ENCODE results near the gene PDE7B. TPM values are rescaled to one million over a fixed set of nuclear protein-coding genes. Genes with fewer than 3 reads are reported as not detected.
A peak's percentile ranks its signal among the peaks of the same experiment; 100 is the strongest.

PDE7B gene
- total RNA-seq, 1 experiment from 2014 or later, result not detected

DNA sequence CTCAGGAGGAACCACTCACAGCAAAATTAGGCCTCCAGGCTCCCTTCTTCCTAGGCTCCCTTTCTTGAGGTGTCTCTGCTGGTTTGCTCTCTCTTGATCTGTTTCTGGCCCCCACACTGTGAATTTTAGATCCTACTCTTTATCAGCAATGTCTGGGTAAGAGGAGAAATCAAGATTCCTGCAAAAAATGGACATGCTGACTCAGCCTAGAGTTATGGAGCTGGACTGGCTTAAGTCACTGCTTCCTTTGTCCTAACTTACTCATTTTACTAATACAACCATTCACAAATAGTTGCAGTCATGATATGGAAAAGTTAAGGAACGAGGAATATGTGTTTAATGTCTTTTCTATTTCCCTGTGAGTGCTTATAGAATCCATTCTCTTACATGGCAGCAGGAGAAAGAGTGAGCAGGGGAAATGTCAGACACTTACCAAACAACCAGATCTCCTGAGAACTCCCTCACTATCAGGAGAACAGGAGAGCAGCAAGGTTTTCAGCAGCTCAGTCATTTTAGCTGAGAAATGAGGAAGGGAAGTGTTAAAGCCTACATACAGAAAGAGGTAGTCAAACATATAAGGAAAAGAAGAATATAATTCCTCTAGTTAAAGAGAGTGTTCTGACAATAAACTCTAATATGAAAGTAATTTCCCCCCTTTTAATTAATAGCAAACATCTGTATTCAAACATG is 160.8 kb downstream of the PDE7B start:
- DNase-seq (ENCODE audit: low spot score), result no peak
- POLR2A ChIA-PET (ENCODE audit: low non-redundant PET), result no interaction called here

DNA sequence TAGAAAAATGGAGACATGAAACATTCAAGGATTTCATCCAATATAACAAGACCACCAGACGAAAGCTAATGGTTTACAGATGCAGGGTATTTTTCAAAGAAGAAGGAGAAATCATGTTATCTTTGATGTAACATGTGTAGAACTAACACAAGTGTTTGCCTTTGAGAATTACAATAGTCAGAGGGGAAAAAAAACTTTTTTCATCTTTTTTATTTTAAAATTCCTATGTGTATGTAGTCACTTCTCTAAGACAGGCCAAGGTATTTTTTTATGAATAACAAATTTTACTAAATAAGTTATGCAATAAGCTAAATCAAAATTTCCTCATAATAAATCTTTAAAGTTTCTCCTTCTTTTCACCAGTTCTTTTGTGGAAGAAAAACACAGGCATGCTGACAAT is 161.4 kb downstream of the PDE7B start:
- intact Hi-C loops (cut with micrococcal nuclease; ENCODE audit: unreplicated experiment), result no loop called here
- CTCF ChIA-PET, result no interaction called here
- no TSS peak for BruUV-seq (replicated peaks)
- Histone ChIP-seq H3K27me3 (replicated peaks; ENCODE audit: insufficient read depth, low read depth, low read length, poor library complexity) (no peaks in the 10 kb centered on the region), H3K4me1 (ENCODE audit: insufficient read depth, low read length, poor library complexity, severe bottlenecking) (peaks cover 4% of the 10 kb centered on the region), H3K4me3 (ENCODE audit: low read depth, low read length, poor library complexity, severe bottlenecking) (no peak overlapping the region), H3K27ac (ENCODE audit: low read depth, low read length, poor library complexity, severe bottlenecking) (no peak overlapping the region), H3K36me3 (ENCODE audit: insufficient read depth, low read length, poor library complexity, severe bottlenecking) (no peaks in the 10 kb centered on the region), H3K9me3 (ENCODE audit: low read depth, low read length, poor library complexity, severe bottlenecking) (no peaks in the 10 kb centered on the region)
- POLR2A ChIA-PET (ENCODE audit: low non-redundant PET), result no interaction called here
- TF ChIP-seq, protein P1, sequence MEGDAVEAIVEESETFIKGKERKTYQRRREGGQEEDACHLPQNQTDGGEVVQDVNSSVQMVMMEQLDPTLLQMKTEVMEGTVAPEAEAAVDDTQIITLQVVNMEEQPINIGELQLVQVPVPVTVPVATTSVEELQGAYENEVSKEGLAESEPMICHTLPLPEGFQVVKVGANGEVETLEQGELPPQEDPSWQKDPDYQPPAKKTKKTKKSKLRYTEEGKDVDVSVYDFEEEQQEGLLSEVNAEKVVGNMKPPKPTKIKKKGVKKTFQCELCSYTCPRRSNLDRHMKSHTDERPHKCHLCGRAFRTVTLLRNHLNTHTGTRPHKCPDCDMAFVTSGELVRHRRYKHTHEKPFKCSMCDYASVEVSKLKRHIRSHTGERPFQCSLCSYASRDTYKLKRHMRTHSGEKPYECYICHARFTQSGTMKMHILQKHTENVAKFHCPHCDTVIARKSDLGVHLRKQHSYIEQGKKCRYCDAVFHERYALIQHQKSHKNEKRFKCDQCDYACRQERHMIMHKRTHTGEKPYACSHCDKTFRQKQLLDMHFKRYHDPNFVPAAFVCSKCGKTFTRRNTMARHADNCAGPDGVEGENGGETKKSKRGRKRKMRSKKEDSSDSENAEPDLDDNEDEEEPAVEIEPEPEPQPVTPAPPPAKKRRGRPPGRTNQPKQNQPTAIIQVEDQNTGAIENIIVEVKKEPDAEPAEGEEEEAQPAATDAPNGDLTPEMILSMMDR (conservative IDR thresholded peaks at IDR 0.05; ENCODE audit: low read depth, low read length), result no peak
- TF ChIP-seq EZH2 (IDR thresholded peaks at IDR 0.05; ENCODE audit: borderline replicate concordance, low read depth, low read length, poor library complexity, severe bottlenecking), result no peak
- no peak for DNase-seq (ENCODE audit: low spot score)

More for the DNA sequence above, 160.8 kb downstream of the PDE7B start:
- Histone ChIP-seq H3K9me3 (ENCODE audit: low read depth, low read length, poor library complexity, severe bottlenecking) (no peaks in the 10 kb centered on the region), H3K27ac (ENCODE audit: low read depth, low read length, poor library complexity, severe bottlenecking) (no peak overlapping the region), H3K4me1 (ENCODE audit: insufficient read depth, low read length, poor library complexity, severe bottlenecking) (peaks cover 4% of the 10 kb centered on the region), H3K36me3 (ENCODE audit: insufficient read depth, low read length, poor library complexity, severe bottlenecking) (no peaks in the 10 kb centered on the region), H3K27me3 (replicated peaks; ENCODE audit: insufficient read depth, low read depth, low read length, poor library complexity) (no peaks in the 10 kb centered on the region), H3K4me3 (ENCODE audit: low read depth, low read length, poor library complexity, severe bottlenecking) (no peak overlapping the region)
- no peak for TF ChIP-seq EZH2 (IDR thresholded peaks at IDR 0.05; ENCODE audit: borderline replicate concordance, low read depth, low read length, poor library complexity, severe bottlenecking)
- TF ChIP-seq, protein P1 (conservative IDR thresholded peaks at IDR 0.05; ENCODE audit: low read depth, low read length), result no peak
- CTCF ChIA-PET, result no interaction called here
- no TSS peak for BruUV-seq (replicated peaks)
- intact Hi-C loops (cut with micrococcal nuclease; ENCODE audit: unreplicated experiment), result no loop called here

DNA sequence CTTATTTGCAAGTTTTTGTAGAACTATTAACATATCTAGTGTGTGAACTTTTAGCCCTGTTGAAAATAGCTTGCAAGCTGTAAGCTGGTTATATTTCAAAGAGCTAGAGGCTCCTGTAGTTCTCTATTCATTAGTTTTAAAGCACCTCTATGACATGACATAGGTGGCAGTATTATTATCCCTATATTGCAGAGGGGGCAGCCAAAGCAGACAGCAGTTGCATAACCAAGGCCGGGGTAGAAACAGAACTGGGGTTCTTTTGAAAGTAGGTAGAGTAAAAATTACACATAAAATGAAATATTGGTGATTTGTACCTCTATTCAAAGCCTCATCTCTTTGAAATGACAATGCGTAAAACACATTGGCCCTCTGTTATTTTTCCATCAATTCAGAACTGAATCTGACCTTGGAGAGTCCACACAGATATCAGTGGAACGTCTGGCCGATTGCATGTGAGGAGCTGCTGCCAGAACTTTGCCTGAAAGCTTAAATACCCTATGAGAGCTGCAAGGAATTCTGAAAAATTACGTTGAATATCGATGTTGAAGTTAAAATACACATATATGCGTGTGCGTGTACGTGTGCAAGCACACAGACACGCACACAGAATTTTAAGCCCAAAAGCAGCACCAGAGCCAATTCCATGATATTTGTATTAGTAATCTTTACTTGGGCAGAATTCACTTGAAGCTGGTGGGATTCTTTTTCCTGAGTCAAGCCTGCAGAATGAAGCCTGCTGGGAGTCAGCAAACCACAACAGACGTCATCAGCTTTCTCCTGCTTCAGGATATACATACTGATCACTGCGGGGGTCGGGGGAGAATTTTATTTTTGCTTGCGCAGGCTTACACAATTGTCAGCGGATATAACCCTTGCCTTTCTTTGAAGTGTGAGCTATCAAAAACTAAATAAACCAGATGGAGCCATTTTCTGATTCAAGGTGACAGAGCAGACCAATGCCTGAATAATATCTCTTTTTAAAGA is 163.2 kb downstream of the PDE7B start:
- no peak overlapping the region for H3K27ac ChIP-seq (ENCODE audit: low read depth, low read length, poor library complexity, severe bottlenecking)
- H3K4me1 ChIP-seq (ENCODE audit: insufficient read depth, low read length, poor library complexity, severe bottlenecking), result peaks cover 4% of the 10 kb centered on the region
- no peaks in the 10 kb centered on the region for H3K27me3 ChIP-seq (replicated peaks; ENCODE audit: insufficient read depth, low read depth, low read length, poor library complexity)
- ChIA-PET POLR2A (ENCODE audit: low non-redundant PET) (interaction anchor here (0.7 kb wide), 1 partner anchor 767 kb away, joined by 3 read pairs; no protein-coding TSS in a partner anchor), CTCF (interaction anchor here (0.6 kb wide), 1 partner anchor 17 kb away, joined by 3 read pairs; no protein-coding TSS in a partner anchor)
- BruUV-seq (replicated peaks), result no TSS peak
- peak; percentile 79 for DNase-seq (ENCODE audit: low spot score)
- intact Hi-C loops (cut with micrococcal nuclease; ENCODE audit: unreplicated experiment), result no loop called here
- no peaks in the 10 kb centered on the region for H3K9me3 ChIP-seq (ENCODE audit: low read depth, low read length, poor library complexity, severe bottlenecking)
- H3K4me3 ChIP-seq (ENCODE audit: low read depth, low read length, poor library complexity, severe bottlenecking), result no peak overlapping the region
- H3K36me3 ChIP-seq (ENCODE audit: insufficient read depth, low read length, poor library complexity, severe bottlenecking), result no peaks in the 10 kb centered on the region
- TF ChIP-seq EZH2 (IDR thresholded peaks at IDR 0.05; ENCODE audit: borderline replicate concordance, low read depth, low read length, poor library complexity, severe bottlenecking), result no peak
- TF ChIP-seq, protein P1 (conservative IDR thresholded peaks at IDR 0.05; ENCODE audit: low read depth, low read length), result no peak

Data from A673 (cell line).